K562 (cell line): ENCODE results near the gene EYA2. TPM values are rescaled to one million over a fixed set of nuclear protein-coding genes. Genes with fewer than 3 reads are reported as not detected.
A peak's percentile ranks its signal among the peaks of the same experiment; 100 is the strongest.

ENCODE experiments used
- ARID2 ChIP-seq: fragments of 450-650 bp; IDR thresholded peaks from 2 replicates; pipeline ENCODE4 v1.6.1; 2017; ENCODE audit warnings: antibody characterized with exemption, mild to moderate bottlenecking
- BCOR ChIP-seq: fragments of 450-650 bp; IDR thresholded peaks from 2 replicates; pipeline ENCODE4 v1.6.1; 2016
- CC2D1A ChIP-seq: fragments of 450-650 bp; IDR thresholded peaks from 2 replicates; pipeline ENCODE4 v1.6.1; 2017; ENCODE audit warnings: mild to moderate bottlenecking
- CCNT2 ChIP-seq: IDR thresholded peaks from 2 replicates; pipeline ENCODE4 v1.6.1; 2011; ENCODE audit warnings: borderline replicate concordance, low read depth, mild to moderate bottlenecking, moderate library complexity, mixed read lengths, low read length; ENCODE audit not compliant: insufficient read length; ENCODE audit errors: extremely low read depth
- CHCHD3 ChIP-seq: fragments of 250-450 bp; sonication (Bioruptor Pico); IDR thresholded peaks from 2 replicates; pipeline ENCODE4 v2.1.2; 2022; ENCODE audit warnings: mild to moderate bottlenecking
- DMBX1 ChIP-seq: fragments of 250-450 bp; sonication (Bioruptor Pico); IDR thresholded peaks from 2 replicates; pipeline ENCODE4 v1.8.0; 2022; ENCODE audit warnings: inconsistent platforms, mild to moderate bottlenecking, moderate library complexity, borderline replicate concordance
- KLF16 ChIP-seq: IDR thresholded peaks from 2 replicates; pipeline ENCODE4 v1.6.1; 2016; ENCODE audit warnings: antibody characterized with exemption
- MCM2 ChIP-seq: fragments of 450-650 bp; IDR thresholded peaks from 2 replicates; pipeline ENCODE4 v1.6.1; 2017; ENCODE audit warnings: low read depth, mild to moderate bottlenecking
- MITF ChIP-seq: IDR thresholded peaks from 2 replicates; pipeline ENCODE4 v1.6.1; 2014; ENCODE audit warnings: antibody characterized with exemption
- NR2C1 ChIP-seq, 2 experiments: fragments of 450-650 bp; IDR thresholded peaks; 2 replicates each; pipeline ENCODE4 v1.6.1; 2017; ENCODE audit warnings: mild to moderate bottlenecking in 2 of 2, antibody characterized with exemption in 1 of 2, inconsistent platforms in 1 of 2, missing compliant biosample characterization in 1 of 2, missing genetic modification characterization in 1 of 2
- POLR2AphosphoS5 ChIP-seq: IDR thresholded peaks from 2 replicates; pipeline ENCODE4 v1.6.1; 2011; ENCODE audit warnings: mild to moderate bottlenecking, low read depth, low read length, moderate library complexity; ENCODE audit not compliant: control insufficient read depth, insufficient read depth
- RAD51 ChIP-seq: fragments of 450-650 bp; IDR thresholded peaks from 2 replicates; pipeline ENCODE4 v1.7.1; 2016; ENCODE audit warnings: low read depth, mild to moderate bottlenecking, borderline replicate concordance
- STAT5A ChIP-seq: IDR thresholded peaks from 2 replicates; pipeline ENCODE4 v1.6.1; 2012; ENCODE audit warnings: low read length, inconsistent platforms, borderline replicate concordance
- TFAP4 ChIP-seq: sonication (generic); formaldehyde crosslinking; IDR thresholded peaks from 2 replicates; pipeline ENCODE4 v1.8.0; 2022; ENCODE audit warnings: missing genetic modification reagents, mild to moderate bottlenecking, moderate library complexity, borderline replicate concordance
- USF2 ChIP-seq: sonication (generic); formaldehyde crosslinking; IDR thresholded peaks from 2 replicates; pipeline ENCODE4 v1.5.0; 2020; ENCODE audit warnings: missing genetic modification reagents
- XRCC3 ChIP-seq: fragments of 450-650 bp; IDR thresholded peaks from 2 replicates; pipeline ENCODE4 v1.6.1; 2017; ENCODE audit warnings: mild to moderate bottlenecking, moderate library complexity
- ZBTB1 ChIP-seq: sonication (generic); formaldehyde crosslinking; IDR thresholded peaks from 2 replicates; pipeline ENCODE4 v1.8.1; 2023; ENCODE audit warnings: missing genetic modification reagents, low read depth, mild to moderate bottlenecking, borderline replicate concordance
- ZBTB26 ChIP-seq: fragments of 450-650 bp; formaldehyde crosslinking; IDR thresholded peaks from 2 replicates; pipeline ENCODE4 v1.4.0; 2022; ENCODE audit warnings: missing genetic modification characterization
- ZMIZ1 ChIP-seq, 2 experiments: fragments of 150-350 bp in 1 of 2; IDR thresholded peaks; 2 replicates each; pipeline ENCODE4 v1.6.1; 2012 to 2016; ENCODE audit warnings: low read depth in 2 of 2, low read length in 2 of 2, mild to moderate bottlenecking in 1 of 2, moderate library complexity in 1 of 2
- polyA plus RNA-seq, 8 experiments: library from polyadenylated mRNA; depleted of rRNA in 4 of 8; stranded (reverse) in 5 of 8; unstranded in 3 of 8; fragments of >200 nt; fragmentation: Nextera tagmentation in 2 of 8; fragmentation: Illumina TruSeq in 1 of 8; extraction: Ambion mirVana in 2 of 8; extraction: Trizol in 1 of 8; gene quantifications; 2 replicates each; pipeline versions ENCODE4 v1.2.1 to v1.2.3, GENCODE V29; 2011 to 2014; ENCODE audit warnings: inconsistent platforms in 1 of 8, missing spikeins in 1 of 8
- total RNA-seq, 7 experiments: library from RNA; depleted of rRNA in 6 of 7; stranded (reverse); fragments of >200 nt in 6 of 7; fragmentation: Illumina TruSeq in 2 of 7; extraction: Trizol in 2 of 7; gene quantifications; 2 replicates each; pipeline versions ENCODE4 v1.2.1 to v1.2.3, GENCODE V29; 2011 to 2021; ENCODE audit warnings: low replicate concordance in 1 of 7

Gene EYA2
- total and polyA plus RNA-seq, 9 of the 15 experiments (the other 6 are each of a cell fraction or from before 2014, with no cell fraction given) = 0.03 TPM; not detected in 8

- TF ChIP-seq NR2C1 (IDR thresholded peaks at IDR 0.05) (0 out of 2 replicates have a peak, but pooled peaks have one; percentile 12), NR2C1 (tag; IDR thresholded peaks at IDR 0.05) (no peak), CC2D1A (peak; percentile 33; the same call in 1 of the 2 replicates), POLR2AphosphoS5 (peak; percentile 66), KLF16 (peak; percentile 78), CHCHD3 (CRISPR knock-in tag) (no peak), USF2 (peak; percentile 63), ARID2 (no peak), MCM2 (no peak), DMBX1 (CRISPR knock-in tag) (peak; percentile 43; the same call in 1 of the 2 replicates), TFAP4 (CRISPR knock-in tag) (peak; percentile 55; the same call in 1 of the 2 replicates), STAT5A (0 out of 2 replicates have a peak, but pooled peaks have one; percentile 45), CCNT2 (peak; percentile 37), RAD51 (peak; percentile 39; the same call in 1 of the 2 replicates), ZMIZ1 (IDR thresholded peaks at IDR 0.05; ENCODE audit: low read depth in 2 of 2, low read length in 2 of 2) (peak in 1 of 2 experiments; percentile 27; a peak in 1 of 4 replicates), ZBTB26 (no peak), MITF (peak; percentile 39; the same call in 1 of the 2 replicates), BCOR (peak; percentile 60; the same call in 1 of the 2 replicates), ZBTB1 (CRISPR knock-in tag) (no peak), XRCC3 (no peak)
These were observed 146.0 kb downstream of the EYA2 start (continued) for GRCh38 chr20:47040506-47041125.
